Epithelial cell of esophagus (primary cell): ENCODE data around the gene ZDHHC16.

ENCODE experiments used
- DNase-seq: peaks from one replicate; pipeline ENCODE4 v3.0.0; 2010; ENCODE audit warnings: low read depth
- H3K4me3 ChIP-seq: 2 replicates; pipeline ENCODE4 v1.5.1; 2011; ENCODE audit warnings: mild to moderate bottlenecking, low read length, control low read depth
- CTCF ChIP-seq: IDR thresholded peaks from 2 replicates; pipeline ENCODE4 v1.5.1; 2011; ENCODE audit warnings: low read depth, mild to moderate bottlenecking, low read length, control low read depth, inconsistent platforms; ENCODE audit not compliant: insufficient read depth; ENCODE audit errors: missing control alignments

Gene ZDHHC16

GRCh38 chr10:97435211-97435610, 10.8 kb upstream of the ZDHHC16 start:
- no peak overlapping the region for H3K4me3 ChIP-seq
- DNase-seq = no peak
- TF ChIP-seq CTCF = no peak

- DNase-seq = no peak
- no peak overlapping the region for H3K4me3 ChIP-seq
- TF ChIP-seq CTCF = no peak
Observed at GRCh38 chr10:97442277-97442676, 3.7 kb upstream of the ZDHHC16 start.

- no peak for TF ChIP-seq CTCF
- DNase-seq = no peak
- no peak overlapping the region for H3K4me3 ChIP-seq
Observed at GRCh38 chr10:97444212-97444611, 1.8 kb upstream of the ZDHHC16 start.

GRCh38 chr10:97445357-97445721, 636 bp upstream of the ZDHHC16 start:
- peak overlapping the region; percentile 93 for H3K4me3 ChIP-seq
- TF ChIP-seq CTCF = no peak
- no peak for DNase-seq

GRCh38 chr10:97450828-97451227, 4.9 kb downstream of the ZDHHC16 start:
- peak; percentile 32 for DNase-seq
- no peak for TF ChIP-seq CTCF

GRCh38 chr10:97451605-97452004, 5.6 kb downstream of the ZDHHC16 start:
- no peak overlapping the region for H3K4me3 ChIP-seq
- no peak for TF ChIP-seq CTCF
- DNase-seq = no peak

More at GRCh38 chr10:97450828-97451227, 4.9 kb downstream of the ZDHHC16 start:
- H3K4me3 ChIP-seq = no peak overlapping the region

GRCh38 chr10:97452352-97452751, 6.4 kb downstream of the ZDHHC16 start:
- TF ChIP-seq CTCF = no peak
- no peak overlapping the region for H3K4me3 ChIP-seq

More at GRCh38 chr10:97452352-97452751, 6.4 kb downstream of the ZDHHC16 start:
- peak; percentile 32 for DNase-seq
